OCI-LY3 (cell line): ENCODE measurements around the gene COBL.

ENCODE experiments used
- CTCF ChIP-seq: fragments of 200-600, 300-600 bp; sonication (generic); IDR thresholded peaks from 2 replicates; pipeline ENCODE4 v1.5.1; 2014; ENCODE audit warnings: antibody characterized with exemption, low read length, low read depth
- EZH2phosphoT487 ChIP-seq: fragments of 200-600 bp; shearing (Covaris generic); IDR thresholded peaks from 2 replicates; pipeline ENCODE4 v1.6.1; 2018; ENCODE audit warnings: antibody characterized with exemption, mixed run types, low read depth

- TF ChIP-seq CTCF (no peak), EZH2phosphoT487 (no peak)
Measured at GRCh38 chr7:51278797-51279196, 37.8 kb downstream of the COBL start.
